HepG2 (cell line): ENCODE measurements around the gene HSD17B2. TPM values are rescaled to one million over a fixed set of nuclear protein-coding genes. Genes with fewer than 3 reads are reported as not detected.

ENCODE experiments used
- BRCA1 ChIP-seq: sonication (generic); formaldehyde crosslinking; IDR thresholded peaks from 2 replicates; pipeline ENCODE4 v1.4.0; 2020; ENCODE audit warnings: missing genetic modification reagents
- CHD4 ChIP-seq: fragments of 200-600 bp; sonication (generic); IDR thresholded peaks from 2 replicates; pipeline ENCODE4 v1.7.0; 2017; ENCODE audit warnings: mild to moderate bottlenecking, low read length, borderline replicate concordance
- RFXAP ChIP-seq: sonication (generic); formaldehyde crosslinking; IDR thresholded peaks from 2 replicates; pipeline ENCODE4 v1.4.0; 2020; ENCODE audit warnings: missing genetic modification reagents, borderline replicate concordance
- SIN3A ChIP-seq: IDR thresholded peaks from 2 replicates; pipeline ENCODE4 v1.6.1; 2011; ENCODE audit warnings: low read depth, mild to moderate bottlenecking, control low read depth, low read length, borderline replicate concordance
- ZBTB8A ChIP-seq: sonication (generic); formaldehyde crosslinking; IDR thresholded peaks from 2 replicates; pipeline ENCODE4 v1.4.0; 2020; ENCODE audit warnings: mild to moderate bottlenecking, low read depth, missing genetic modification reagents, borderline replicate concordance
- polyA plus RNA-seq, 8 experiments: library from polyadenylated mRNA; depleted of rRNA in 3 of 8; stranded (reverse) in 7 of 8; unstranded in 1 of 8; fragments of >200 nt; fragmentation: Illumina TruSeq in 4 of 8; extraction: Trizol in 4 of 8; gene quantifications; 2 replicates each; pipeline versions ENCODE4 v1.2.1 to v1.2.3, GENCODE V29; 2011 to 2016; ENCODE audit warnings: low read depth in 4 of 8, missing spikeins in 1 of 8, mixed read lengths in 1 of 8; ENCODE audit not compliant: insufficient read depth in 1 of 8
- total RNA-seq, 5 experiments: library from RNA; depleted of rRNA; stranded (reverse); fragments of >200 nt; fragmentation: Illumina TruSeq; extraction: Trizol; gene quantifications; 2 replicates each; pipeline ENCODE4 v1.2.3, GENCODE V29; 2016; ENCODE audit warnings: low read depth in 1 of 5
- TF ChIP-seq, protein P1 (sequence below): sonication (generic); formaldehyde crosslinking; conservative IDR thresholded peaks from 2 replicates; pipeline ENCODE4 v1.4.0; 2020; ENCODE audit warnings: mild to moderate bottlenecking, missing genetic modification reagents, moderate library complexity
- TF ChIP-seq, protein P2 (sequence below): fragments of 450-650 bp; IDR thresholded peaks from 2 replicates; pipeline ENCODE4 v1.6.1; 2017
- TF ChIP-seq, protein P3 (sequence below), 2 experiments: sonication (generic) in 1 of 2; formaldehyde crosslinking in 1 of 2; IDR thresholded peaks; 2 replicates each; pipeline versions ENCODE4 v1.6.1 to v1.9.0; 2014 to 2022; ENCODE audit warnings: antibody characterized with exemption in 1 of 2, borderline replicate concordance in 1 of 2, inconsistent platforms in 1 of 2, low read depth in 1 of 2, missing genetic modification reagents in 1 of 2
- TF ChIP-seq, protein P4 (sequence below): IDR thresholded peaks from 2 replicates; pipeline ENCODE4 v1.6.1; 2016

HSD17B2 gene
- total and polyA plus RNA-seq, 2 of the 13 experiments (the other 11 are each of a cell fraction or from before 2014, with no cell fraction given), result 26.3 to 69.3 TPM

DNA sequence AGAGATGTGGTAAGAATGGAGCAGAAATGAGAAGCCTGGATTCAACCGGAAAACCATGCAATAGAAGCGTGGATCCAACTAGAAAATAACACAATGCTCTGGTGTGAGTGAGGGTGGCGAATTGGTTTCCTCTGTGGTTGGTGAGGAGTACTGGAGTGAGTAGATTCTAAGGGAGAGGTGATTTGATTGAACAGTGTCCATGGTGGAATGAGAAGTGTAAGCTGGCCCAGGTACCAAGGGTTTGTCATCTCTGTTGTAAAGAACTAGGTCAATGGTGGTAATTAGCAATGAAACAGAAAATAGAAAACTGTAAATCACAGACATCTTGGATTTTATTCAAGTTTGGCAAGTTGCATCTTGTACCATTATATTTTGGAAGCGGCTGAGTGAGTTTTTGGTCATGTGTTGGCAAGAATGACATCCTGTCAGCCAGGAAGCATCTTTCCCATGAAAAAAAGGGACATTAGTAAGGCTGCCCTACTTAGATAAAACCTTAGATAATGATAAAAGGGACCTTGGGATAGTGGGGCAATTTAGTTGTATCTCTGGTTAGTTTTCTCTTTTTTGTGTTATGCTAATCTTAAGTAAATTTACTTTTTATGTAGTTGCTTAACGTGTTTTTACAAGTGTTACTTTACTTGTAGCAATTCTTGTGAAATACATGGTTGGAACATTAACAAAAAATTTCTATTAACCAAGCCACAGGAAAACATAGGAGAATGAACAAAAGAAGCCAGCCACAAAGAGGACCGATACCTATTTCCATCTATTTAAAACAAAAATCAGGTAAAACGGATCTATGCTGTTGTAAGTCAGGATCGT is 20.9 kb downstream of the HSD17B2 start (continued):
- TF ChIP-seq, protein P1, sequence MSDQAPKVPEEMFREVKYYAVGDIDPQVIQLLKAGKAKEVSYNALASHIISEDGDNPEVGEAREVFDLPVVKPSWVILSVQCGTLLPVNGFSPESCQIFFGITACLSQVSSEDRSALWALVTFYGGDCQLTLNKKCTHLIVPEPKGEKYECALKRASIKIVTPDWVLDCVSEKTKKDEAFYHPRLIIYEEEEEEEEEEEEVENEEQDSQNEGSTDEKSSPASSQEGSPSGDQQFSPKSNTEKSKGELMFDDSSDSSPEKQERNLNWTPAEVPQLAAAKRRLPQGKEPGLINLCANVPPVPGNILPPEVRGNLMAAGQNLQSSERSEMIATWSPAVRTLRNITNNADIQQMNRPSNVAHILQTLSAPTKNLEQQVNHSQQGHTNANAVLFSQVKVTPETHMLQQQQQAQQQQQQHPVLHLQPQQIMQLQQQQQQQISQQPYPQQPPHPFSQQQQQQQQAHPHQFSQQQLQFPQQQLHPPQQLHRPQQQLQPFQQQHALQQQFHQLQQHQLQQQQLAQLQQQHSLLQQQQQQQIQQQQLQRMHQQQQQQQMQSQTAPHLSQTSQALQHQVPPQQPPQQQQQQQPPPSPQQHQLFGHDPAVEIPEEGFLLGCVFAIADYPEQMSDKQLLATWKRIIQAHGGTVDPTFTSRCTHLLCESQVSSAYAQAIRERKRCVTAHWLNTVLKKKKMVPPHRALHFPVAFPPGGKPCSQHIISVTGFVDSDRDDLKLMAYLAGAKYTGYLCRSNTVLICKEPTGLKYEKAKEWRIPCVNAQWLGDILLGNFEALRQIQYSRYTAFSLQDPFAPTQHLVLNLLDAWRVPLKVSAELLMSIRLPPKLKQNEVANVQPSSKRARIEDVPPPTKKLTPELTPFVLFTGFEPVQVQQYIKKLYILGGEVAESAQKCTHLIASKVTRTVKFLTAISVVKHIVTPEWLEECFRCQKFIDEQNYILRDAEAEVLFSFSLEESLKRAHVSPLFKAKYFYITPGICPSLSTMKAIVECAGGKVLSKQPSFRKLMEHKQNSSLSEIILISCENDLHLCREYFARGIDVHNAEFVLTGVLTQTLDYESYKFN (CRISPR knock-in tag), result peak; percentile 91
- TF ChIP-seq BRCA1, result peak; percentile 66; the same call in 1 of the 2 replicates
- TF ChIP-seq, protein P2, sequence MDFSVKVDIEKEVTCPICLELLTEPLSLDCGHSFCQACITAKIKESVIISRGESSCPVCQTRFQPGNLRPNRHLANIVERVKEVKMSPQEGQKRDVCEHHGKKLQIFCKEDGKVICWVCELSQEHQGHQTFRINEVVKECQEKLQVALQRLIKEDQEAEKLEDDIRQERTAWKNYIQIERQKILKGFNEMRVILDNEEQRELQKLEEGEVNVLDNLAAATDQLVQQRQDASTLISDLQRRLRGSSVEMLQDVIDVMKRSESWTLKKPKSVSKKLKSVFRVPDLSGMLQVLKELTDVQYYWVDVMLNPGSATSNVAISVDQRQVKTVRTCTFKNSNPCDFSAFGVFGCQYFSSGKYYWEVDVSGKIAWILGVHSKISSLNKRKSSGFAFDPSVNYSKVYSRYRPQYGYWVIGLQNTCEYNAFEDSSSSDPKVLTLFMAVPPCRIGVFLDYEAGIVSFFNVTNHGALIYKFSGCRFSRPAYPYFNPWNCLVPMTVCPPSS, result no peak
- TF ChIP-seq, protein P3, sequence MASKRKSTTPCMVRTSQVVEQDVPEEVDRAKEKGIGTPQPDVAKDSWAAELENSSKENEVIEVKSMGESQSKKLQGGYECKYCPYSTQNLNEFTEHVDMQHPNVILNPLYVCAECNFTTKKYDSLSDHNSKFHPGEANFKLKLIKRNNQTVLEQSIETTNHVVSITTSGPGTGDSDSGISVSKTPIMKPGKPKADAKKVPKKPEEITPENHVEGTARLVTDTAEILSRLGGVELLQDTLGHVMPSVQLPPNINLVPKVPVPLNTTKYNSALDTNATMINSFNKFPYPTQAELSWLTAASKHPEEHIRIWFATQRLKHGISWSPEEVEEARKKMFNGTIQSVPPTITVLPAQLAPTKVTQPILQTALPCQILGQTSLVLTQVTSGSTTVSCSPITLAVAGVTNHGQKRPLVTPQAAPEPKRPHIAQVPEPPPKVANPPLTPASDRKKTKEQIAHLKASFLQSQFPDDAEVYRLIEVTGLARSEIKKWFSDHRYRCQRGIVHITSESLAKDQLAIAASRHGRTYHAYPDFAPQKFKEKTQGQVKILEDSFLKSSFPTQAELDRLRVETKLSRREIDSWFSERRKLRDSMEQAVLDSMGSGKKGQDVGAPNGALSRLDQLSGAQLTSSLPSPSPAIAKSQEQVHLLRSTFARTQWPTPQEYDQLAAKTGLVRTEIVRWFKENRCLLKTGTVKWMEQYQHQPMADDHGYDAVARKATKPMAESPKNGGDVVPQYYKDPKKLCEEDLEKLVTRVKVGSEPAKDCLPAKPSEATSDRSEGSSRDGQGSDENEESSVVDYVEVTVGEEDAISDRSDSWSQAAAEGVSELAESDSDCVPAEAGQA (IDR thresholded peaks at IDR 0.05; ENCODE audit: low read depth), result no peak
- TF ChIP-seq, protein P3 (CRISPR knock-in tag; IDR thresholded peaks at IDR 0.05; ENCODE audit: borderline replicate concordance), result no peak; the same call in 1 of the 2 replicates
- TF ChIP-seq RFXAP, result no peak
- no peak for TF ChIP-seq ZBTB8A (CRISPR knock-in tag)
- TF ChIP-seq, protein P4, sequence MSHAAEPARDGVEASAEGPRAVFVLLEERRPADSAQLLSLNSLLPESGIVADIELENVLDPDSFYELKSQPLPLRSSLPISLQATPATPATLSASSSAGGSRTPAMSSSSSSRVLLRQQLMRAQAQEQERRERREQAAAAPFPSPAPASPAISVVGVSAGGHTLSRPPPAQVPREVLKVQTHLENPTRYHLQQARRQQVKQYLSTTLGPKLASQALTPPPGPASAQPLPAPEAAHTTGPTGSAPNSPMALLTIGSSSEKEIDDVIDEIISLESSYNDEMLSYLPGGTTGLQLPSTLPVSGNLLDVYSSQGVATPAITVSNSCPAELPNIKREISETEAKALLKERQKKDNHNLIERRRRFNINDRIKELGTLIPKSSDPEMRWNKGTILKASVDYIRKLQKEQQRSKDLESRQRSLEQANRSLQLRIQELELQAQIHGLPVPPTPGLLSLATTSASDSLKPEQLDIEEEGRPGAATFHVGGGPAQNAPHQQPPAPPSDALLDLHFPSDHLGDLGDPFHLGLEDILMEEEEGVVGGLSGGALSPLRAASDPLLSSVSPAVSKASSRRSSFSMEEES, result peak; percentile 64; the same call in 1 of the 2 replicates
- no peak for TF ChIP-seq SIN3A
- no peak; the same call in 1 of the 2 replicates for TF ChIP-seq CHD4
